HG03280 (cell line): ENCODE measurements around the gene CBX4.

Experiments
- ATAC-seq: cut with Tn5 transposase; IDR thresholded peaks from one replicate; pipeline ENCODE4 v1.9.1; 2021; ENCODE audit warnings: mild to moderate bottlenecking, moderate library complexity; ENCODE audit not compliant: unreplicated experiment

CBX4 gene

GRCh38 chr17:79839356-79840268 lies at the start of gene CBX4:
Gene CBX4, minus strand, starts transcription at chr17:79839440. Its CDS starts 189 bp downstream, at chr17:79839251.
- peak; percentile 73 for ATAC-seq

GRCh38 chr17:79888009-79888540 lies 48.8 kb upstream of the CBX4 start:
- no peak for ATAC-seq

- no peak for ATAC-seq
These were observed 48.3 kb upstream of the CBX4 start for GRCh38 chr17:79887451-79887991.

- no peak for ATAC-seq
These were observed 44.0 kb upstream of the CBX4 start for GRCh38 chr17:79883202-79883601.

GRCh38 chr17:79878329-79878947 lies 39.2 kb upstream of the CBX4 start:
- no peak for ATAC-seq

- no peak for ATAC-seq
These were observed 37.8 kb upstream of the CBX4 start for GRCh38 chr17:79877041-79877440.

- no peak for ATAC-seq
These were observed 36.3 kb upstream of the CBX4 start for GRCh38 chr17:79875511-79875910.

GRCh38 chr17:79874329-79874981 lies 35.2 kb upstream of the CBX4 start:
- no peak for ATAC-seq

GRCh38 chr17:79873583-79873982 lies 34.3 kb upstream of the CBX4 start:
- no peak for ATAC-seq

- no peak for ATAC-seq
These were observed 33.5 kb upstream of the CBX4 start for GRCh38 chr17:79872762-79873161.

GRCh38 chr17:79871131-79871530 lies 31.9 kb upstream of the CBX4 start:
- no peak for ATAC-seq

- no peak for ATAC-seq
These were observed 31.3 kb upstream of the CBX4 start for GRCh38 chr17:79870540-79870939.

- ATAC-seq = no peak
These were observed 27.7 kb upstream of the CBX4 start for GRCh38 chr17:79866791-79867518.

GRCh38 chr17:79865351-79866210 lies 26.3 kb upstream of the CBX4 start:
- no peak for ATAC-seq

GRCh38 chr17:79864617-79865250 lies 25.5 kb upstream of the CBX4 start:
- ATAC-seq = no peak

GRCh38 chr17:79864147-79864546 lies 24.9 kb upstream of the CBX4 start:
- no peak for ATAC-seq

GRCh38 chr17:79862771-79863440 lies 23.7 kb upstream of the CBX4 start:
- ATAC-seq = no peak

GRCh38 chr17:79862238-79862637 lies 23.0 kb upstream of the CBX4 start:
- ATAC-seq = no peak
